GM23248 (cell line): ENCODE results near the gene PDCD2L.

ENCODE experiments used
- EZH2 ChIP-seq: fragments of 200-600 bp; sonication (generic); IDR thresholded peaks from 2 replicates; pipeline ENCODE4 v1.6.1; 2018; ENCODE audit warnings: antibody characterized with exemption, mild to moderate bottlenecking; ENCODE audit not compliant: insufficient read depth, poor library complexity, severe bottlenecking
- EZH2phosphoT487 ChIP-seq: fragments of 200-600 bp; sonication (generic); IDR thresholded peaks from 2 replicates; pipeline ENCODE4 v1.6.1; 2018; ENCODE audit warnings: antibody characterized with exemption, moderate library complexity, mild to moderate bottlenecking, low read depth; ENCODE audit not compliant: insufficient read depth

- TF ChIP-seq EZH2 (no peak), EZH2phosphoT487 (no peak)
These were observed 55.4 kb downstream of the PDCD2L start for GRCh38 chr19:34459614-34460013.
